Neural cell (in vitro differentiated cells): ENCODE measurements around the gene THEM4. TPM values are rescaled to one million over a fixed set of nuclear protein-coding genes. Genes with fewer than 3 reads are reported as not detected.

ENCODE experiments used
- H2AFZ ChIP-seq: fragments of 200-600, 300-800 bp; sonication (generic), shearing (Covaris generic); 2 replicates; pipeline ENCODE4 v1.6.0; 2014; ENCODE audit warnings: low read depth, mild to moderate bottlenecking, antibody characterized with exemption, low read length, moderate library complexity
- H3F3A ChIP-seq: fragments of 200-600 bp; shearing (Covaris generic); 2 replicates; pipeline ENCODE4 v1.6.1; 2016; ENCODE audit warnings: mild to moderate bottlenecking, moderate library complexity, mixed read lengths, antibody characterized with exemption, low read length; ENCODE audit not compliant: insufficient read depth, poor library complexity, severe bottlenecking
- H3K27ac ChIP-seq: fragments of 200-600, 300-800 bp; sonication (generic), shearing (Covaris generic); 2 replicates; pipeline ENCODE4 v1.5.1; 2014; ENCODE audit warnings: mild to moderate bottlenecking, low read length, moderate library complexity
- H3K27me3 ChIP-seq: fragments of 300-800, 200-600 bp; sonication (generic), shearing (Covaris generic); 2 replicates; pipeline ENCODE4 v1.6.0; 2014; ENCODE audit warnings: mild to moderate bottlenecking, low read depth, low read length, moderate library complexity; ENCODE audit not compliant: insufficient read depth
- H3K36me3 ChIP-seq: fragments of 300-800, 200-600 bp; sonication (generic), shearing (Covaris generic); 2 replicates; pipeline ENCODE4 v1.5.1; 2014; ENCODE audit warnings: mild to moderate bottlenecking, antibody characterized with exemption, low read length, moderate library complexity; ENCODE audit not compliant: insufficient read depth
- H3K4me2 ChIP-seq: fragments of 300-800, 200-600 bp; sonication (generic), shearing (Covaris generic); 2 replicates; pipeline ENCODE4 v1.6.0; 2014; ENCODE audit warnings: mild to moderate bottlenecking, low read length
- H3K4me3 ChIP-seq: fragments of 300-800, 200-600 bp; sonication (generic), shearing (Covaris generic); 2 replicates; pipeline ENCODE4 v1.5.1; 2014; ENCODE audit warnings: mild to moderate bottlenecking, low read length, moderate library complexity
- H3K79me2 ChIP-seq: fragments of 200-600 bp; shearing (Covaris generic); replicated peaks from 2 replicates; pipeline ENCODE4 v1.6.0; 2014; ENCODE audit warnings: mild to moderate bottlenecking, low read length, moderate library complexity; ENCODE audit not compliant: insufficient read depth
- H3K9ac ChIP-seq: fragments of 300-800, 200-600 bp; sonication (generic), shearing (Covaris generic); 2 replicates; pipeline ENCODE4 v1.6.1; 2016; ENCODE audit warnings: mild to moderate bottlenecking, low read length, mixed read lengths
- H3K9me2 ChIP-seq: fragments of 200-600 bp; shearing (Covaris generic); 2 replicates; pipeline ENCODE4 v1.6.1; 2016; ENCODE audit warnings: mild to moderate bottlenecking, low read length, mixed read lengths; ENCODE audit not compliant: insufficient read depth
- H3K9me3 ChIP-seq: fragments of 200-600, 300-800 bp; sonication (generic), shearing (Covaris generic); 2 replicates; pipeline ENCODE4 v1.6.1; 2016; ENCODE audit warnings: mild to moderate bottlenecking, mixed run types, low read length, moderate library complexity, mixed read lengths
- H4K20me1 ChIP-seq: fragments of 200-600 bp; shearing (Covaris generic); 2 replicates; pipeline ENCODE4 v1.6.1; 2016; ENCODE audit warnings: mild to moderate bottlenecking, mixed run types; ENCODE audit not compliant: insufficient read depth
- CTCF ChIP-seq: fragments of 450-650 bp; IDR thresholded peaks from 2 replicates; pipeline ENCODE4 v1.5.1; 2014; ENCODE audit warnings: antibody characterized with exemption, mild to moderate bottlenecking, moderate library complexity; ENCODE audit not compliant: poor library complexity, severe bottlenecking
- EP300 ChIP-seq: fragments of 450-650 bp; conservative IDR thresholded peaks from 2 replicates; pipeline ENCODE4 v1.6.1; 2014; ENCODE audit warnings: antibody characterized with exemption, mild to moderate bottlenecking, moderate library complexity; ENCODE audit not compliant: poor library complexity, severe bottlenecking
- EZH2 ChIP-seq: fragments of 200-600, 300-800 bp; shearing (Covaris generic), sonication (generic); IDR thresholded peaks from 2 replicates; pipeline ENCODE4 v1.6.1; 2014; ENCODE audit warnings: antibody characterized with exemption, low read length, borderline replicate concordance, mild to moderate bottlenecking; ENCODE audit not compliant: insufficient read depth, poor library complexity, severe bottlenecking
- MXI1 ChIP-seq: fragments of 450-650 bp; conservative IDR thresholded peaks from 2 replicates; pipeline ENCODE4 v1.6.1; 2014; ENCODE audit warnings: antibody characterized with exemption, mild to moderate bottlenecking; ENCODE audit not compliant: poor library complexity, severe bottlenecking
- POLR2AphosphoS5 ChIP-seq: IDR thresholded peaks from 2 replicates; pipeline ENCODE4 v1.6.1; 2012
- RAD21 ChIP-seq: fragments of 450-650 bp; conservative IDR thresholded peaks from 2 replicates; pipeline ENCODE4 v1.6.1; 2014; ENCODE audit warnings: antibody characterized with exemption, mild to moderate bottlenecking, moderate library complexity
- REST ChIP-seq: IDR thresholded peaks from 2 replicates; pipeline ENCODE4 v1.6.1; 2012; ENCODE audit warnings: borderline replicate concordance
- SMC3 ChIP-seq: fragments of 450-650 bp; conservative IDR thresholded peaks from 2 replicates; pipeline ENCODE4 v1.6.1; 2014; ENCODE audit warnings: antibody characterized with exemption, mild to moderate bottlenecking, moderate library complexity; ENCODE audit not compliant: poor library complexity
- TAF1 ChIP-seq: IDR thresholded peaks from 2 replicates; pipeline ENCODE4 v1.6.1; 2012; ENCODE audit warnings: low read depth
- polyA plus RNA-seq: library from polyadenylated mRNA; depleted of rRNA; stranded (reverse); fragments of >200 nt; gene quantifications from 2 replicates; pipeline ENCODE4 v1.2.3, GENCODE V29; 2014

The THEM4 gene
- polyA plus RNA-seq, 1 donor from 2014 or later = 11.3 TPM

- TF ChIP-seq SMC3 (no peak), REST (no peak), EZH2 (no peak), RAD21 (no peak), MXI1 (no peak), CTCF (no peak), POLR2AphosphoS5 (no peak), EP300 (no peak), TAF1 (no peak)
- Histone ChIP-seq H3K36me3 (no peaks in the 10 kb centered on the region), H3F3A (no peaks in the 10 kb centered on the region), H3K9me2 (no peaks in the 10 kb centered on the region), H2AFZ (no peak overlapping the region), H3K9ac (no peak overlapping the region), H3K79me2 (no peaks in the 10 kb centered on the region), H3K27me3 (peaks cover 50% of the 10 kb centered on the region), H3K9me3 (no peaks in the 10 kb centered on the region), H4K20me1 (no peaks in the 10 kb centered on the region), H3K4me2 (no peak overlapping the region), H3K27ac (no peak overlapping the region), H3K4me3 (no peak overlapping the region)
Measured at GRCh38 chr1:151835596-151835995, 73.7 kb downstream of the THEM4 start.

GRCh38 chr1:151834239-151834638 is 75.1 kb downstream of the THEM4 start:
- Histone ChIP-seq H3K9me3 (no peaks in the 10 kb centered on the region), H4K20me1 (no peaks in the 10 kb centered on the region), H2AFZ (no peak overlapping the region), H3K27ac (no peak overlapping the region), H3F3A (no peaks in the 10 kb centered on the region), H3K9me2 (no peaks in the 10 kb centered on the region), H3K27me3 (peaks cover 36% of the 10 kb centered on the region), H3K4me3 (no peak overlapping the region), H3K79me2 (no peaks in the 10 kb centered on the region), H3K4me2 (no peak overlapping the region), H3K36me3 (no peaks in the 10 kb centered on the region), H3K9ac (no peak overlapping the region)
- TF ChIP-seq CTCF = no peak
- TF ChIP-seq RAD21 = no peak
- no peak for TF ChIP-seq EP300
- no peak for TF ChIP-seq TAF1
- no peak for TF ChIP-seq POLR2AphosphoS5
- TF ChIP-seq MXI1 = no peak
- TF ChIP-seq EZH2 = no peak
